Urinary bladder (tissue), 4 donors: ENCODE data around the gene ESYT2. TPM values are rescaled to one million over a fixed set of nuclear protein-coding genes. Genes with fewer than 3 reads are reported as not detected.

ENCODE experiments used
- DNase-seq: peaks from one replicate; pipeline ENCODE4 v3.0.0-alpha.2; 2015; ENCODE audit errors: extremely low spot score
- H3K27ac ChIP-seq: one replicate; pipeline ENCODE4 v1.5.1; 2013; ENCODE audit warnings: low read depth, mild to moderate bottlenecking, moderate library complexity
- H3K36me3 ChIP-seq: one replicate; pipeline ENCODE4 v1.6.1; 2013; ENCODE audit warnings: mild to moderate bottlenecking, moderate library complexity; ENCODE audit not compliant: insufficient read depth
- H3K4me1 ChIP-seq: one replicate; pipeline ENCODE4 v1.6.1; 2013; ENCODE audit warnings: mild to moderate bottlenecking, moderate library complexity; ENCODE audit not compliant: insufficient read depth
- H3K4me3 ChIP-seq: one replicate; pipeline ENCODE4 v1.5.1; 2013; ENCODE audit warnings: low read depth, low read length
- WGBS: extraction: QIAGEN DNeasy Blood & Tissue Kit; methylation state at CpG from one replicate; pipeline ENCODE4 v1.1.7; 2013; 5-methylcytosine and 5-hydroxymethylcytosine counted together
- polyA plus RNA-seq: library from polyadenylated mRNA; stranded (reverse); fragments of 200-250 nt; gene quantifications from one replicate; pipeline ENCODE4 v1.2.3, GENCODE V29; 2013
- total RNA-seq: library from RNA; depleted of rRNA; stranded (reverse); fragments of >200 nt; gene quantifications from one replicate; pipeline ENCODE4 v1.2.3, GENCODE V29; 2014
- donor health status: healthy with polysubstance abuse.
- donor health status: healthy.

Gene ESYT2
- total and polyA plus RNA-seq, 2 donors = 61.5 to 106 TPM

DNA sequence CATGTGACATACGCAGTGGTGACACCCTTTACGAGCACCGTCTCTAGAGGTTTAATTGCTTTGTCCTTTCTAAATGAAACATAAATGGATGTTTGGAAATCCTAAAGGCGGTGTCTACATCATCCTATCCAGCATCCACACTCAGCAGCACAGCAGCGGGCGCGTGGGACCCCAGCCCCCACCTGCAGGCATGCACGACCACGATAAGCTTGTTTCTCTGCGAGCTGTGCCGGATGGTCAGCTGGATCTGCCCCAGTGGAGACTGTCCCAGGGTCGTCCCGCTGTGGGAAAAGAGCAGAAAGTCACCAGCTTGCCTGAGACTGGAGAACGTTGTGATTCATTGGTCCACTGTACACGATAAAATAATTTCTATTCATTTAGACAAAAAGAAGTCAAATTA is 90.5 kb downstream of the ESYT2 start:
- WGBS = 93% methylated on average over 15 of the region's 15 CpGs

DNA sequence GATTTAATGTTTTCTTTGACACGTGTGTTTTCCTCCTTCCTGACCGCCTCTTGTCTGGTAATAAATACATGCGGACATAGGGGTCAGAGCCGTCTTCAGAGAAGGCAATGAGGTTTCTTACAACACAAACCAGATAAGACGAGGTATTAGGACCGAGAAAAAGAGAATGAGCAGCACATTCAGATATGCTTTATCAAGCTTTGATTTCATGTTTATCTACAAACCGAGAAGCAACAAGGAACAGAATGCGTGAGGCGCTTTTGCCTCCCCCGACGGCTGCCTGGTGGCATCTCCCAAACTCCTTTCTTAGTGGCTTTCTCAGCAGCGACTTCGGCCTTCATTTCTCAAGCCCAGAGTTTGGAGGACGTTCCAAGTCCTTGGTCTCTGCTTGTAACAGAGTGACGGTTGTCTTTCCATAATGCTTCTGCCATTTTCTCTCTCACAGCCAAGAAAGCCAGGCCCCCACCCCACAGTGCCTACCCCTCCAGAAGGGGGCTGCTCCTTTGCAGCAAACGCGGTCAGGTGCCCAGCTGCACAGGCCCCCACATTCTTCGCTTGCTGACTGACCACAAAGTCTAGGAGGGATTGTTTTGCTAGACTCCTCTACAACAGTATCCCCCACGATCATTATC is 92.1 kb downstream of the ESYT2 start:
- H3K27ac ChIP-seq = no peak overlapping the region
- peaks cover 2% of the 10 kb centered on the region for H3K36me3 ChIP-seq
- no peaks in the 10 kb centered on the region for H3K4me1 ChIP-seq
- no peak for DNase-seq
- no peak overlapping the region for H3K4me3 ChIP-seq
- 87% methylated on average over 19 of the region's 19 CpGs for WGBS

More for the DNA sequence above, 90.5 kb downstream of the ESYT2 start:
- H3K27ac ChIP-seq = no peak overlapping the region
- no peak overlapping the region for H3K4me3 ChIP-seq
- peaks cover 2% of the 10 kb centered on the region for H3K36me3 ChIP-seq
- H3K4me1 ChIP-seq = no peaks in the 10 kb centered on the region
- no peak for DNase-seq

GRCh38 chr7:158735935-158736334 is 93.4 kb downstream of the ESYT2 start:
- Histone ChIP-seq H3K27ac (no peak overlapping the region), H3K4me3 (no peak overlapping the region), H3K4me1 (no peaks in the 10 kb centered on the region), H3K36me3 (peaks cover 2% of the 10 kb centered on the region)
- WGBS = 87% methylated on average over 12 of the region's 12 CpGs
- no peak for DNase-seq

DNA sequence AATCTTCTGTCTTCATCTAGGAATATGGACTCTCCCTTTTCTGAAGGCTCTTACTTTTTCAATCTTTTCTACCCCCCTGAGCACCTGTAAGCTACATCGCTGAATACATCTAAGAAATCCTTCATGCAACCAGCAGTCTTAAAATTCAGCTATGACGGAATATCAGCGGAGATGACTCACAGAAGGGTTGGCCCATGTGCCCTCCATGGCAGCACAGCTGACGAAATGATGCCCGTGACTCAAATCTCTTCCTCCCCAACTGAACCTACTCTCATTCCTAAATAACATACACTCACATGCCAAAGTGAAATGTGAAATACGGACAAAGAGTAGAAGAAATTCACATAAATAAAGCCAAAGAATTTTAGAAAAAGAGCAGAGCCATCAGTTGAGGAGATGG is 94.4 kb downstream of the ESYT2 start:
- Histone ChIP-seq H3K4me1 (no peaks in the 10 kb centered on the region), H3K36me3 (peaks cover 2% of the 10 kb centered on the region), H3K27ac (no peak overlapping the region), H3K4me3 (no peak overlapping the region)
- 94% methylated on average over 6 of the region's 6 CpGs for WGBS
- DNase-seq = no peak

DNA sequence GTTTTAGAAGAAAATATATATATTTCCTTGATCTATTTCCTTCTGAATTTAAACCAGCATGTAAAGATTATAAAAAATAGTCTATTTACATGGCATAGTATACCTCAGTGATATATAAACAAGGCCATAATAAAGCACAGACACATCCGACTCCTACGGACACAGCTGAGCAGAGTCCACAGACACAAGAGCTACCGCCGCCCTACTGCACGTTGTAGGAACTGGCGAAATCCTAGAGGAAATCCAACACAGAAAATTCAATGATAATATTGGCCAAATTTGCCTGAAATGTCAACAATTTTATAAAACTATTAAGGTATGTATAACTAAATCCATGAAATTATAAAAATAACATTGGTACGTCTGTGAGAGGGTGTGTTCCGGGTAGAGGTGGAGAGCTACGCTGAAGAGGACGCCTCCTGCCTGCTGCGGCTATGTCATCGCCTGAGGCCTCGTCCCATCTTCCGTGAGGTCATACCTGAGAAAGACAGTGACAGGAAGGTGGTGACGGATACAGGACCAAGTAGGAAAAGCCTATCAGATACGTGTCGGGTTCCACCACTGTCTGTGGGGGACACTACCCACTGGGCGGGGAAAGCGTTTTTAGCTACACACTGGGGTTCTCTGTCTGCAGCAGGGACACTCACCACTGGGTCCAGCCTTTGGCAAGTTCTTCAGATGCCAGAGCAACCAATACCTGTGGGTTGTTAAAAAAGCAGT is 95.4 kb downstream of the ESYT2 start:
- Histone ChIP-seq H3K27ac (no peak overlapping the region), H3K36me3 (peaks cover 2% of the 10 kb centered on the region), H3K4me1 (no peaks in the 10 kb centered on the region), H3K4me3 (no peak overlapping the region)
- no peak for DNase-seq
- WGBS = 97% methylated on average over 19 of the region's 19 CpGs

DNA sequence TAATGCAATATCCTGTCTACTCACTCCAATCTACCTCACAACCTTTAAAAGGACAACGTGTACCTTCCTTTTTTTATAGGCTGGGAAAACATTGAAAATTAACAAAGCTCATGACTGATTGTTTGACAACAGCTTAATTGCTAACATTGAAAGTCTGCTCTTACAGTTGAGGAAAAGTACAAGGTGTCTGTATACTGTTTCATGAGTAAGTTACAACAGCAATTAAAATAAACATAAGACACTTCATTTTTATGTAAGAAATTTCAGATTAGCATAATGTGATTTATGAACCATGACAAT is 96.1 kb downstream of the ESYT2 start:
- 75% methylated on average over 1 of the region's 1 CpG for WGBS
- H3K36me3 ChIP-seq = peaks cover 2% of the 10 kb centered on the region

GRCh38 chr7:158732494-158733219 is 96.7 kb downstream of the ESYT2 start:
- Histone ChIP-seq H3K27ac (no peak overlapping the region), H3K4me1 (no peaks in the 10 kb centered on the region), H3K36me3 (peaks cover 2% of the 10 kb centered on the region), H3K4me3 (no peak overlapping the region)
- WGBS = 84% methylated on average over 10 of the region's 10 CpGs
- DNase-seq = no peak

More for the DNA sequence above, 96.1 kb downstream of the ESYT2 start:
- H3K27ac ChIP-seq = no peak overlapping the region
- no peaks in the 10 kb centered on the region for H3K4me1 ChIP-seq
- H3K4me3 ChIP-seq = no peak overlapping the region
- no peak for DNase-seq

DNA sequence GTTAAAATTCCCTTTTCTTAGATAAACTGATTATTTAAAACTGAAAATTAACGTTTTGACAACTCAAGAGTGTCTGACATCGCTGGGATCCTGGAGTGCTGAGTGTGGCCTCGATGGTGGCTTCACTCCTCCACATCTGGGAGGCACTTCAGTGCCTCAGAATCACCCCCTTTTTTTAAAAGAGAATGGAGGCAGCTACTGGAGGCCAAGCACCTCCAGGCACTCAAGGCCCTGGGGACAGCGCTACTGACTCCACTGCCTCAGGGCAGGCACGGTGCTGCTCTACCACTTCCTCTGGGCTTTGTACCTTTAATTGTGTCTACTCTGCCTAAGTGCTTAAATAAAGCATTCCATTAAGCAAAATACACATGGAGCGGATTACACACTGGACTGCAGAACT is 97.5 kb downstream of the ESYT2 start:
- Histone ChIP-seq H3K4me1 (no peaks in the 10 kb centered on the region), H3K27ac (no peak overlapping the region), H3K4me3 (no peak overlapping the region), H3K36me3 (no peaks in the 10 kb centered on the region)
- no peak for DNase-seq
- 94% methylated on average over 6 of the region's 6 CpGs for WGBS

DNA sequence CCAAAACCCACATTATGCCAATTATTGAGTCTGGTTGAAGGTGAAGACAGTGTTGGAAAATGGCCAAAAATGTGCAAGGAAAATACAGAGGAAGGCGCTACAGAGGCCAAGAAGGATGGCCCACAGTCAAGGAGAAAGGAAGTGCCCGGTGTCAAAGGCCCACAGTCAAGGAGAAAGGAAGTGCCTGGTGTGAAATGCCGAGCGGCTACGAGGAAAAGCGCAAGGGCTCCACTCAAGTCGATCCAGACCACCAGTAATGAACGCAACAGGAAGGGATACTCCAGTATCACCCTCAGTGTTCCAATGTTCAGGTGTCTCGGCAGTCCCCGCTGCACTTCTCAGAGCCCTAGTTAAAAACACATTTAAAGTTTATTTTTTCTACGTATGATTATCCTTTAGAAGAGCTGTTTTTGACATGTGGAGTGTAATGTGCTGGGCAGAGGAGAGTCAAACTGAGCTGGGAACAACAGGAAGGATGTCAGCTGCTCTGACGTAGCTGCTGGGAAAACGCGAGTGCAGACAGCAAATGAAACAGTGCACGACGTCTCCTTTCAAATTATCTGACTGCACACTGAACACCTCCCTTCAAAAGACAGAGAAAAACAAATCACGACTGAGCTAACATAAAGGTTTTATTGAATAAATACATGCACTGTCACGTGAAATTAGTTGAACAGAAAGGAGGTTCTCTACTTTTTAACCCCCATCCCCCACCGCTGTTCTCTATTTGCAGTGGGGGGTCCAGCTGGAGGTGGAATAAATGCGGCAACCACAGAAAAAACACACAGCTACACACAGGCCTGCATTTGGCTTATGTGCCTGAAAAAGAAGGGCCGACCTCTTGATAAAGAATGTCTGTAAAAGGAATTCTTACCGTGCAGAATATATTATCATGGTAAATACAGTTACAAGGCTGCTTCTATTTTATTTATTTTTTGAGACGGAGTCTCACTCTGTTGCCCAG is 98.6 kb downstream of the ESYT2 start:
- whole genome bisulfite sequencing = 71% methylated on average over 23 of the region's 23 CpGs
- H3K4me1 ChIP-seq = no peaks in the 10 kb centered on the region
- no peak overlapping the region for H3K4me3 ChIP-seq
- no peak for DNase-seq
- no peak overlapping the region for H3K27ac ChIP-seq
- H3K36me3 ChIP-seq = no peaks in the 10 kb centered on the region

GRCh38 chr7:158729646-158730382 is 99.5 kb downstream of the ESYT2 start:
- no peak for DNase-seq
- Histone ChIP-seq H3K36me3 (no peaks in the 10 kb centered on the region), H3K4me3 (no peak overlapping the region), H3K27ac (no peak overlapping the region), H3K4me1 (no peaks in the 10 kb centered on the region)
- WGBS = 89% methylated on average over 7 of the region's 7 CpGs

DNA sequence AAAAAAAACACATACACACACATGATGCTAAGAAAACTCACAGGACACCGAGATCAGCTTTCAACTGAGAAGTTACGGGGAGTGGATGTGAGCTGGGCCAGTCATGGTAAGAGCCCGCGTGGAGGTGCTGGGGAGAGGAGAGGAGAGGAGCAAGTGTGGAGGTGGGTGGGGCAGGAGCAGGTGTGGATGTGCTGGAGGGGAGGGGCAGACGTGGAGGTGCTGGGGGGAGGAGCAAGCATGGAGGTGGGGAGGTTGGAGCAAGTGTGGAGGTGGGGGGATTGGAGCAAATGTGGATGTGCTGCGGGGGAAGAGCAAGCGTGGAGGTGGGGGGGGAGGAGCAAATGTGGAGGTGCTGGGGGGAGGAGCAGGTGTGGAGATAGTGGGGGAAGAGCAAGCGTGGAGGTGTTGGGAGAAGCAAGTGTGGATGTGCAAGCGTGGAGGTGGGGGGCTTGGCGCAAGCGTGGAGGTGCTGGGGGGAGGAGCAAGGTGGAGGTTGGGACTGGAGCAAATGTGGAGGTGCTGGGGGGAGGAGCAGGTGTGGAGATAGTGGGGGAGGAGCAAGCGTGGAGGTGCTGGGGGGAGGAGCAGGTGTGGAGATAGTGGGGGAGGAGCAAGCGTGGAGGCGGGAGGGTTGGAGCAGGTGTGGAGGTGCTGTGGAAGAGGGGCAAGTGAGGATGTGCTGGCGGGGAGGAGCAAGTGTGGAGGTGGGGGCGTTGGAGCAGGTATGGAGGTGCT is 100.2 kb downstream of the ESYT2 start:
- H3K4me1 ChIP-seq = no peaks in the 10 kb centered on the region
- no peak for DNase-seq
- H3K4me3 ChIP-seq = no peak overlapping the region
- no peak overlapping the region for H3K27ac ChIP-seq
- no peaks in the 10 kb centered on the region for H3K36me3 ChIP-seq
- 87% methylated on average over 16 of the region's 16 CpGs for WGBS

- WGBS = 96% methylated on average over 5 of the region's 5 CpGs
Observed at GRCh38 chr7:158727690-158728089, 101.6 kb downstream of the ESYT2 start.

More at GRCh38 chr7:158727690-158728089, 101.6 kb downstream of the ESYT2 start:
- DNase-seq = no peak
- Histone ChIP-seq H3K4me1 (no peaks in the 10 kb centered on the region), H3K27ac (no peak overlapping the region), H3K4me3 (no peak overlapping the region), H3K36me3 (no peaks in the 10 kb centered on the region)
